Measurements from ENCODE around the gene PLS1. TPM values are rescaled to one million over a fixed set of nuclear protein-coding genes. Genes with fewer than 3 reads are reported as not detected.

Gene PLS1
- total RNA-seq, 1 experiment from 2014 or later = 53.8 TPM

DNA sequence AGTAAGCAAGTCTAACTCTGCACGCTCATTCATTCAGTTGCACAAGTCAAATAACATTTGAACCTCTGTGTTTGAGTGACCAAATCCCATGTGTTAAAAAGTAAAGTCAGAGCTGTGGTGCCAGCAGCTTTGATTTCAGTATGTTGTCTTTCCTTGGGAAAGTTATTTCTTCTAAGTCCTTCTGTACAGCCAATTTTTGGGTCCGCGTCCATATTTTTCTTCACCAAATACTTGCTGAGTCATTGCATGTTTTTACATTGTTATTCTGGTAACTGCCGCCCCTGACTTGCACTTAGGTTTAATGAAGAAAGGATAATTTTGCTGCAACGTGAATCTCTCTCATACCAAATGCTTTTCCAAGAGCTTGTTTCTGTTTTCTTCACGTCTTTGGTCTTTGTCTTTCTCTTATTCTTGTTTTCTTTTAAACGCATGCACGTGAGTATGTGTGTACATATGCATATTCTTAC is 56.7 kb downstream of the PLS1 start:
- no peak for DNase-seq
- H3K4me1 ChIP-seq (replicated peaks; ENCODE audit: insufficient read depth) = peaks cover 4% of the 10 kb centered on the region; the same call in 1 of the 2 replicates
- BruUV-seq (replicated peaks) = no TSS peak
- H3K27me3 ChIP-seq (ENCODE audit: insufficient read depth, low read depth) = no peaks in the 10 kb centered on the region
- no peak overlapping the region for H3K4me3 ChIP-seq
- H4K20me1 ChIP-seq (ENCODE audit: insufficient read depth) = no peaks in the 10 kb centered on the region
- CTCF ChIA-PET = no interaction called here
- TF ChIP-seq, protein P1, sequence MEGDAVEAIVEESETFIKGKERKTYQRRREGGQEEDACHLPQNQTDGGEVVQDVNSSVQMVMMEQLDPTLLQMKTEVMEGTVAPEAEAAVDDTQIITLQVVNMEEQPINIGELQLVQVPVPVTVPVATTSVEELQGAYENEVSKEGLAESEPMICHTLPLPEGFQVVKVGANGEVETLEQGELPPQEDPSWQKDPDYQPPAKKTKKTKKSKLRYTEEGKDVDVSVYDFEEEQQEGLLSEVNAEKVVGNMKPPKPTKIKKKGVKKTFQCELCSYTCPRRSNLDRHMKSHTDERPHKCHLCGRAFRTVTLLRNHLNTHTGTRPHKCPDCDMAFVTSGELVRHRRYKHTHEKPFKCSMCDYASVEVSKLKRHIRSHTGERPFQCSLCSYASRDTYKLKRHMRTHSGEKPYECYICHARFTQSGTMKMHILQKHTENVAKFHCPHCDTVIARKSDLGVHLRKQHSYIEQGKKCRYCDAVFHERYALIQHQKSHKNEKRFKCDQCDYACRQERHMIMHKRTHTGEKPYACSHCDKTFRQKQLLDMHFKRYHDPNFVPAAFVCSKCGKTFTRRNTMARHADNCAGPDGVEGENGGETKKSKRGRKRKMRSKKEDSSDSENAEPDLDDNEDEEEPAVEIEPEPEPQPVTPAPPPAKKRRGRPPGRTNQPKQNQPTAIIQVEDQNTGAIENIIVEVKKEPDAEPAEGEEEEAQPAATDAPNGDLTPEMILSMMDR (conservative IDR thresholded peaks at IDR 0.05) = no peak
- TF ChIP-seq EZH2 (IDR thresholded peaks at IDR 0.05; ENCODE audit: low read depth) = no peak
- H3K36me3 ChIP-seq (ENCODE audit: low read depth) = 0 out of 2 replicates have a peak, but pooled peaks cover 4% of the 10 kb centered on the region
- POLR2A ChIA-PET (ENCODE audit: unreplicated experiment) = no interaction called here
- no peaks in the 10 kb centered on the region for H3K9me3 ChIP-seq (ENCODE audit: insufficient read depth, low read depth)
- H3F3A ChIP-seq (ENCODE audit: insufficient read depth, low read depth) = no peaks in the 10 kb centered on the region
- no peaks in the 10 kb centered on the region for H3K9me2 ChIP-seq (ENCODE audit: insufficient read depth)
- no peak overlapping the region for H3K4me2 ChIP-seq
- intact Hi-C loops (cut with micrococcal nuclease; ENCODE audit: unreplicated experiment) = no loop called here
- 0 out of 2 replicates have a peak, but pooled peaks cover 4% of the 10 kb centered on the region for H3K79me2 ChIP-seq (ENCODE audit: low read depth)
- H3K27ac ChIP-seq = no peak overlapping the region
- no peak overlapping the region for H2AFZ ChIP-seq

DNA sequence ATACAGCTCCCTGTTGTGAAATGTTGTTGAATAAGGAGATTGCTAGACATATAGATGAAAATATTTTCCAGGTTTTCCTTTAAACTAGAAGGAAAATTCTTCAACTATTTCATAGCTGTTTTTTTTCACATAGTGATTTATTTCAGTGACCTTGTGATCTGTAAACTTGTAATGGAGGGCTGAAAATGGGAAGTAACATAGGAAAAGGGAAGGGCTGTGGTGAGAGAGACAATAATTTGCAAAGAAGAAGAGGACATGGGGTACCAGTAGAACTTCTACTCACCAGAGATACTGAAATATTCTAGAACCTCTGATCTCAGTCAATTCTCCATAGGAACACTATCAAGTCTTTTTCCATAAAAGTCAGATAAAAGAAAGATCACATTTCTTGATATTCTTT is 60.4 kb downstream of the PLS1 start:
- H2AFZ ChIP-seq = no peak overlapping the region
- 0 out of 2 replicates have a peak, but pooled peaks cover 3% of the 10 kb centered on the region for H4K20me1 ChIP-seq (ENCODE audit: insufficient read depth)
- no peaks in the 10 kb centered on the region for H3K9me2 ChIP-seq (ENCODE audit: insufficient read depth)
- 0 out of 2 replicates have a peak, but pooled peaks cover 4% of the 10 kb centered on the region for H3K79me2 ChIP-seq (ENCODE audit: low read depth)
- BruUV-seq (replicated peaks) = no TSS peak
- ChIA-PET POLR2A (ENCODE audit: unreplicated experiment) (no interaction called here), CTCF (interaction anchor here (0.6 kb wide), 1 partner anchor 31 kb away, joined by 3 read pairs; no protein-coding TSS in a partner anchor)
- no peaks in the 10 kb centered on the region for H3F3A ChIP-seq (ENCODE audit: insufficient read depth, low read depth)
- DNase-seq = no peak
- H3K9me3 ChIP-seq (ENCODE audit: insufficient read depth, low read depth) = no peaks in the 10 kb centered on the region
- no peaks in the 10 kb centered on the region for H3K27me3 ChIP-seq (ENCODE audit: insufficient read depth, low read depth)
- no peak overlapping the region for H3K4me3 ChIP-seq
- no peak overlapping the region for H3K27ac ChIP-seq
- no peaks in the 10 kb centered on the region for H3K4me1 ChIP-seq (replicated peaks; ENCODE audit: insufficient read depth)
- no peak overlapping the region for H3K4me2 ChIP-seq
- H3K36me3 ChIP-seq (ENCODE audit: low read depth) = 0 out of 2 replicates have a peak, but pooled peaks cover 4% of the 10 kb centered on the region
- intact Hi-C loops (cut with micrococcal nuclease; ENCODE audit: unreplicated experiment) = no loop called here
- TF ChIP-seq EZH2 (IDR thresholded peaks at IDR 0.05; ENCODE audit: low read depth) = no peak
- TF ChIP-seq, protein P1 (conservative IDR thresholded peaks at IDR 0.05) = no peak

DNA sequence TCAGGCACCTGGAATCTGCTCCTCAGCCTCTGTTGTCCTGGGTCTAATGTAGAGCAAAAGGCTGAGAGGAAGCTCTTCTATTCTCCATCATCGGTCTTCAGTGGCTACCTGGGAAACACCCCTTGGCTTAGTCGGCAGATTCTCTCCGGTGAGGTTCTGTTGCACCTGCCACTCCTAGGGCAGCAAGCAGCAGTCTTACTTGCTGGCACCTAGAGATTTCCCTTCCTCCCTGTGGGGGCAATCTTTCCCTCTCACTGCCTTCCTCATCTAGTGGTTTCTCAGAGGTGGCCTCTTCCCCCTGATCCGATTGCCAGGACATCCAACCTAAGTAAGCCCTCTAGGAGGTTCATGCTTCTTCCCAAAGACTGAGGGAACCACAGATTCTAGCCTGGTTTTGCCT is 60.8 kb downstream of the PLS1 start:
- BruUV-seq (replicated peaks) = no TSS peak
- Histone ChIP-seq H3F3A (ENCODE audit: insufficient read depth, low read depth) (no peaks in the 10 kb centered on the region), H3K27me3 (ENCODE audit: insufficient read depth, low read depth) (no peaks in the 10 kb centered on the region), H3K4me3 (no peak overlapping the region), H3K9me2 (ENCODE audit: insufficient read depth) (no peaks in the 10 kb centered on the region), H3K79me2 (ENCODE audit: low read depth) (0 out of 2 replicates have a peak, but pooled peaks cover 4% of the 10 kb centered on the region), H3K36me3 (ENCODE audit: low read depth) (0 out of 2 replicates have a peak, but pooled peaks cover 4% of the 10 kb centered on the region), H3K4me2 (no peak overlapping the region), H3K9me3 (ENCODE audit: insufficient read depth, low read depth) (no peaks in the 10 kb centered on the region), H3K4me1 (replicated peaks; ENCODE audit: insufficient read depth) (no peaks in the 10 kb centered on the region), H4K20me1 (ENCODE audit: insufficient read depth) (0 out of 2 replicates have a peak, but pooled peaks cover 4% of the 10 kb centered on the region), H3K27ac (no peak overlapping the region), H2AFZ (no peak overlapping the region)
- CTCF ChIA-PET = no interaction called here
- POLR2A ChIA-PET (ENCODE audit: unreplicated experiment) = no interaction called here
- intact Hi-C loops (cut with micrococcal nuclease; ENCODE audit: unreplicated experiment) = no loop called here
- no peak for TF ChIP-seq EZH2 (IDR thresholded peaks at IDR 0.05; ENCODE audit: low read depth)
- TF ChIP-seq, protein P1 (conservative IDR thresholded peaks at IDR 0.05) = no peak
- DNase-seq = no peak

Measured in PC-9 (cell line).